Liver (tissue), 9 donors: ENCODE data around the gene DOCK9. TPM values are rescaled to one million over a fixed set of nuclear protein-coding genes. Genes with fewer than 3 reads are reported as not detected.

Experiments used
- DNase-seq: peaks from one replicate; pipeline ENCODE4 v3.0.0-alpha.2; 2017; ENCODE audit warnings: low spot score
- H3K27ac ChIP-seq, 2 donors: one replicate each; pipeline ENCODE4 v1.7.0; 2013; ENCODE audit warnings: inconsistent platforms in 2 of 2, low read length in 2 of 2, control low read depth in 1 of 2, low read depth in 1 of 2, mild to moderate bottlenecking in 1 of 2
- H3K27me3 ChIP-seq, 4 donors: one replicate each; pipeline versions ENCODE4 v1.6.1 to v1.7.0; 2013; ENCODE audit warnings: low read length in 3 of 4, inconsistent platforms in 1 of 4, mild to moderate bottlenecking in 1 of 4, moderate library complexity in 1 of 4; ENCODE audit not compliant: control insufficient read depth in 4 of 4, insufficient read depth in 4 of 4
- H3K36me3 ChIP-seq, 4 donors: one replicate each; pipeline versions ENCODE4 v1.6.1 to v1.7.0; 2013; ENCODE audit warnings: low read length in 3 of 4, mild to moderate bottlenecking in 3 of 4, low read depth in 1 of 4, moderate library complexity in 1 of 4; ENCODE audit not compliant: control insufficient read depth in 4 of 4, insufficient read depth in 3 of 4
- H3K4me1 ChIP-seq, 4 donors: one replicate each; pipeline versions ENCODE4 v1.6.1 to v1.7.0; 2013; ENCODE audit warnings: low read length in 3 of 4, mild to moderate bottlenecking in 3 of 4, moderate library complexity in 1 of 4; ENCODE audit not compliant: control insufficient read depth in 4 of 4, insufficient read depth in 4 of 4
- H3K4me3 ChIP-seq, 3 donors: one replicate each; pipeline versions ENCODE4 v1.6.1 to v1.7.0; 2013; ENCODE audit warnings: low read length in 3 of 3, control low read depth in 1 of 3, low read depth in 1 of 3, mild to moderate bottlenecking in 1 of 3
- H3K9ac ChIP-seq, 2 donors: one replicate each; pipeline ENCODE4 v1.7.0; 2013; ENCODE audit warnings: low read length in 2 of 2, mild to moderate bottlenecking in 2 of 2, moderate library complexity in 2 of 2, control low read depth in 1 of 2, low read depth in 1 of 2
- H3K9me3 ChIP-seq, 4 donors: one replicate each; pipeline versions ENCODE4 v1.6.1 to v1.7.0; 2013; ENCODE audit warnings: low read length in 3 of 4; ENCODE audit not compliant: control insufficient read depth in 4 of 4
- ATF3 ChIP-seq: IDR thresholded peaks from 2 replicates; pipeline ENCODE4 v1.6.1; 2016; ENCODE audit warnings: antibody characterized with exemption
- CTCF ChIP-seq: fragments of 150-350 bp; IDR thresholded peaks from 2 replicates; pipeline ENCODE4 v1.5.1; 2017; ENCODE audit warnings: improper control_type of control experiment, low read depth, low read length; ENCODE audit not compliant: missing input control
- EGR1 ChIP-seq, 2 donors: IDR thresholded peaks; 2 replicates each; pipeline ENCODE4 v1.6.1; 2016 to 2018; ENCODE audit warnings: antibody characterized with exemption in 2 of 2, low read depth in 2 of 2
- HNF4G ChIP-seq: IDR thresholded peaks from 2 replicates; pipeline ENCODE4 v1.6.1; 2016; ENCODE audit warnings: antibody characterized with exemption
- JUND ChIP-seq, 2 donors: IDR thresholded peaks; 2 replicates each; pipeline ENCODE4 v1.6.1; 2016; ENCODE audit warnings: antibody characterized with exemption in 2 of 2
- MAX ChIP-seq: IDR thresholded peaks from 2 replicates; pipeline ENCODE4 v1.6.1; 2016; ENCODE audit warnings: antibody characterized with exemption
- NR2F2 ChIP-seq: IDR thresholded peaks from 2 replicates; pipeline ENCODE4 v1.6.1; 2016; ENCODE audit warnings: antibody characterized with exemption
- RAD21 ChIP-seq, 2 donors: IDR thresholded peaks; 2 replicates each; pipeline ENCODE4 v1.6.1; 2016; ENCODE audit warnings: antibody characterized with exemption in 2 of 2, mild to moderate bottlenecking in 2 of 2
- REST ChIP-seq: IDR thresholded peaks from 2 replicates; pipeline ENCODE4 v1.6.1; 2016; ENCODE audit warnings: antibody characterized with exemption, mild to moderate bottlenecking
- RXRA ChIP-seq, 2 donors: IDR thresholded peaks; 2 replicates each; pipeline ENCODE4 v1.6.1; 2017 to 2018; ENCODE audit warnings: antibody characterized with exemption in 2 of 2, mild to moderate bottlenecking in 1 of 2
- SP1 ChIP-seq: IDR thresholded peaks from 2 replicates; pipeline ENCODE4 v1.6.1; 2018; ENCODE audit warnings: antibody characterized with exemption, mild to moderate bottlenecking
- TAF1 ChIP-seq: conservative IDR thresholded peaks from 2 replicates; pipeline ENCODE4 v1.6.1; 2016; ENCODE audit warnings: antibody characterized with exemption, mild to moderate bottlenecking
- YY1 ChIP-seq: IDR thresholded peaks from 2 replicates; pipeline ENCODE4 v1.6.1; 2016; ENCODE audit warnings: antibody characterized with exemption, mild to moderate bottlenecking
- ZBTB33 ChIP-seq: IDR thresholded peaks from 2 replicates; pipeline ENCODE4 v1.6.1; 2016; ENCODE audit warnings: antibody characterized with exemption
- WGBS: extraction: QIAGEN DNeasy Blood & Tissue Kit; methylation state at CpG from one replicate; pipeline ENCODE4 v1.1.7; 2013; 5-methylcytosine and 5-hydroxymethylcytosine counted together
- polyA plus RNA-seq, 2 donors: library from polyadenylated mRNA; stranded (reverse) in 1 of 2; unstranded in 1 of 2; fragments of 200-250 nt in 1 of 2; fragments of >200 nt in 1 of 2; fragmentation: Nextera tagmentation in 1 of 2; extraction: Ambion mirVana in 1 of 2; gene quantifications; one replicate each; pipeline versions ENCODE4 v1.2.1 to v1.2.3, GENCODE V29; 2013 to 2015
- total RNA-seq, 2 donors: library from RNA; depleted of rRNA; stranded (reverse); fragments of >200 nt; gene quantifications; one replicate each; pipeline ENCODE4 v1.2.3, GENCODE V29; 2014
- donor health status: healthy.
- donor health status: healthy.
- donor health status: healthy.
- donor health status: healthy.
- donor health status: healthy.

Gene DOCK9
- total and polyA plus RNA-seq, 4 donors, result 5.4 to 31.3 (median 10.6) TPM

- Histone ChIP-seq H3K27me3 (no peaks in the 10 kb centered on the region), H3K4me3 (no peak overlapping the region), H3K9ac (no peak overlapping the region), H3K36me3 (peaks cover 0 to 10% (median 3%) of the 10 kb centered on the region in 4 donors), H3K9me3 (no peaks in the 10 kb centered on the region), H3K4me1 (no peaks in the 10 kb centered on the region), H3K27ac (no peak overlapping the region)
- WGBS, result 93% methylated on average over 5 of the region's 5 CpGs
- no peak for TF ChIP-seq NR2F2
- no peak for TF ChIP-seq HNF4G
- no peak for TF ChIP-seq REST
- TF ChIP-seq SP1, result no peak
- no peak for TF ChIP-seq EGR1 (IDR thresholded peaks at IDR 0.05; ENCODE audit: low read depth in 2 of 2)
- DNase-seq, result no peak
Measured at GRCh38 chr13:98893371-98893770, 84.5 kb downstream of the DOCK9 start.

GRCh38 chr13:98892821-98893220, 85.0 kb downstream of the DOCK9 start:
- H3K27me3 ChIP-seq, result no peaks in the 10 kb centered on the region
- H3K36me3 ChIP-seq, result peaks cover 0 to 10% (median 3%) of the 10 kb centered on the region in 4 donors
- H3K9me3 ChIP-seq, result no peaks in the 10 kb centered on the region
- no peak overlapping the region for H3K4me3 ChIP-seq
- WGBS, result 82% methylated on average over 5 of the region's 5 CpGs
- TF ChIP-seq HNF4G, result no peak
- no peak for TF ChIP-seq RAD21 (IDR thresholded peaks at IDR 0.05)
- no peak for TF ChIP-seq JUND (IDR thresholded peaks at IDR 0.05)
- no peak for TF ChIP-seq MAX
- TF ChIP-seq RXRA (IDR thresholded peaks at IDR 0.05), result no peak
- no peaks in the 10 kb centered on the region for H3K4me1 ChIP-seq
- no peak for DNase-seq
- no peak overlapping the region for H3K9ac ChIP-seq
- H3K27ac ChIP-seq, result no peak overlapping the region

GRCh38 chr13:98892077-98892476, 85.8 kb downstream of the DOCK9 start:
- H3K27me3 ChIP-seq, result no peaks in the 10 kb centered on the region
- TF ChIP-seq CTCF, result no peak
- no peak for TF ChIP-seq JUND (IDR thresholded peaks at IDR 0.05)
- no peak for TF ChIP-seq EGR1 (IDR thresholded peaks at IDR 0.05; ENCODE audit: low read depth in 2 of 2)
- no peak for TF ChIP-seq MAX
- TF ChIP-seq RXRA (IDR thresholded peaks at IDR 0.05), result no peak
- no peak for TF ChIP-seq TAF1
- no peak for TF ChIP-seq ZBTB33
- no peak for TF ChIP-seq REST
- TF ChIP-seq ATF3, result no peak
- no peak for TF ChIP-seq HNF4G
- no peak for TF ChIP-seq YY1
- peaks cover 0 to 10% (median 3%) of the 10 kb centered on the region in 4 donors for H3K36me3 ChIP-seq
- no peak overlapping the region for H3K27ac ChIP-seq
- DNase-seq, result no peak
- H3K4me3 ChIP-seq, result no peak overlapping the region
- H3K9ac ChIP-seq, result no peak overlapping the region
- WGBS, result 72% methylated on average over 3 of the region's 3 CpGs
- H3K9me3 ChIP-seq, result no peaks in the 10 kb centered on the region
- H3K4me1 ChIP-seq, result no peaks in the 10 kb centered on the region
